ENCODE data around the gene TRPM2.
A peak's percentile ranks its signal among the peaks of the same experiment; 100 is the strongest.
"Not testable (repeated sequence)": the region's sequence is repeated elsewhere in the genome, so short reads cannot be mapped to it uniquely, and the experiment has no call there.

The TRPM2 gene

DNA sequence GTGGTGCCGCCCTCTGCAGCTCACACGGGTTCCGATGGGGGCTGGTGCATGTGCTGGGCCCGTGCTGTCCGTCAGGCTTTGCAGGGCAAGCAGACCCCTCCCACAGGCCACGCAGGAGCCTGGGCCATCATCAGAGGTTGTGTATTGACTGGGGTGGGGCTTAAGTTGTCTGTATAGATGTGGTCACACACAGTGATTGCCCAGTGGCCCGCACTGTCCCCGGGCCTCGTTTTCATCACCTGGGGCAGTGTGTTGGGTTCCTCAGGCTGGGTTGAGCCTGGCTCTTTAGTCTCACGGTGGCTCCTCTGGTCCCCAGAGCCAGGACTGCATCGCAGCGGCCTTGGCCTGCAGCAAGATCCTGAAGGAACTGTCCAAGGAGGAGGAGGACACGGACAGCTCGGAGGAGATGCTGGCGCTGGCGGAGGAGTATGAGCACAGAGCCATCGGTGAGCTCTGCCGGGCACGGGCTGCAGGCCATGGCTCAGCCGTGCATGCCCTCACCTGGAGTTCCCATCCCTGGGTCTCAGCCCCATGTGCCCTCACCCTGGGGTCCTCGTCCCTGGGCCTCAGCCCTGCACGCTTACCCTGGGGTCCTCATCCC lies 44.1 kb downstream of the TRPM2 start:
- DNase-seq (ENCODE audit: low read depth) = no peak

DNA sequence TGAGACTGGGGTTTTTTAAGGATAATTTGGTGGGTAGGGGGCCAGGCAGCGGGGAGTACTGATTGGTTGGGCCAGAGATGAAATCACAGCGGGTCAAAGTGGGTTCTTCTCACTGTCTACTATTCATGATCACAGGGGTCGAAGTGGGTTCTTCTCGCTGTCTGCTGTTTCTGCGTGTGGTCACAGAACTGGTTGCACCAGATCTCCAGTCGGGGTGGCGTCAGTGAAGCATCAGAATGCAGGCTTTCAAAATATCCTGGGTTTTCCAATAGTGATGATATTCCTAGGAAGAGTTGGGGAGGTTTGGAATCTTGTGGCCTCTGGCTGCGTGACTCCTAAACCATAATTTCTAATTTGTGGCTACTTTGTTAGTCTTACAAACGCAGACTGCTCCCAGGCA lies 45.1 kb downstream of the TRPM2 start:
- no peak for DNase-seq (ENCODE audit: low read depth)

DNA sequence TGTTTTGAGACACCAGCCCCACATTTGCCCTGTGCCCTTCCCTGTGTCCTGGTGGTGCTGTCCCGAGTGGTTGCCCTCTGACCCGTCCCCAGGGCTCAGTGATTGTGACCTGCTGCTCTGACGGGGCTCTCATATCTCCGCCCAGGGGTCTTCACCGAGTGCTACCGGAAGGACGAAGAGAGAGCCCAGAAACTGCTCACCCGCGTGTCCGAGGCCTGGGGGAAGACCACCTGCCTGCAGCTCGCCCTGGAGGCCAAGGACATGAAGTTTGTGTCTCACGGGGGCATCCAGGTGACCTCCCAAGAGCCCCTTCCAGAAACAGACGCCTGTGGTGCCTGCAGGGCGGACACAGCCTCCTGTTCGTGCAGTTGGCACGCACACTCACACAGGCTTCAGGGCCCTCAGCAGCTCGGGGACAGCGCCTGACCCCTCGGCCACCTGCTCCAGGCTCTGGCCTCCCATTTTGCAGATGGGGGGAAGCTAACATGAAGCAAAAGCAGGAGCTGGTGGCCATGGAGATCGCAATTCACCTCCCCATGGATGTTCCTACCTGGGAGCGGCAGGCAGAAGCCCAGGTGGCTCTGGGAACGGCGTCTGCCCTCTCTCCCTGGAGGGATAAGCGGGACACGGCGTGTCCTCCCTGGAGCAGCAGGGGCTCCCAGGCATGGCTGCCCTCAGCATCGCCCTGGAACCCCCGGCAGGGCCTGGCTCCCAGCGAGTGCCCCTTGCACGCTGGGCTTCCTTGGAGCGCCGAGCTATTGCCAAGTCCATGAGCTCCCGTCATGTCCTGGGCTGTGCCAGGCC lies 45.9 kb downstream of the TRPM2 start:
- no peak for DNase-seq (ENCODE audit: low read depth)

DNA sequence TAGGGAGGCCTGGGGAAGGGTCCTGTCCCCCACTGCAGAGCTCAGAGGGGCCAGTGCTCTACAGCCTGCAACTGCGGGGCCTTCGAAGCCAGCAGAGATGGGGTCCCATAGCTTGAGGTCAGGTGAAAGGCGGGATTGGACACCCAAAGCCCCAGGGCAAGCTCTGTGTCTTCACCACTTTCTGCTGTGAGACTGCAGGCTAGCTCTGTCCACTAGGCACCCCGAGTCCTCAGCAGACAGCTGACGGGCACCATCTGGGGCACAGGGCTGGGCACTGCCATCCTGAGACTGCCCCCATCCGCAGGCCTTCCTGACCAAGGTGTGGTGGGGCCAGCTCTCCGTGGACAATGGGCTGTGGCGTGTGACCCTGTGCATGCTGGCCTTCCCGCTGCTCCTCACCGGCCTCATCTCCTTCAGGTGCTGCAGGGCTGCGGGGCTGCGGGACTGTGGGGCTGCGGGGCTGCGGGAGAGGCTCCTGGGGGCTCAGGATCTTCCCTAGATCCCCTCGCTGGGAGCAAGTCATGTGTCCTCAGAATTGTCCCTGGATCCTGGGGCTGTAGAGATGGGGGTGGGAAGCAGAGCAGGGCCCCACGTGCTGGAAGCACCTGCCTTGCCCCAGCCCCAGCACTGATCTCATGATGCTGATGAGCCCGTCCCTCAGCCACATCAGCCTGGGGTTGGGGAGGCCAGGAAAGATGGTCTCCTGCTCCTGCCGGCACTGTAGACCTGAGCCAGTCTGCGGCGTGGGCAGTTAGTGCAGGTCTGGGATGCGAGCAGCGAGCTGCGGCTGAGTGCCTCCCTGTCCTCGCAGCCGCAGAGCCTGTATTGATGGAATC lies 46.8 kb downstream of the TRPM2 start:
- no peak for DNase-seq (ENCODE audit: low read depth)

DNA sequence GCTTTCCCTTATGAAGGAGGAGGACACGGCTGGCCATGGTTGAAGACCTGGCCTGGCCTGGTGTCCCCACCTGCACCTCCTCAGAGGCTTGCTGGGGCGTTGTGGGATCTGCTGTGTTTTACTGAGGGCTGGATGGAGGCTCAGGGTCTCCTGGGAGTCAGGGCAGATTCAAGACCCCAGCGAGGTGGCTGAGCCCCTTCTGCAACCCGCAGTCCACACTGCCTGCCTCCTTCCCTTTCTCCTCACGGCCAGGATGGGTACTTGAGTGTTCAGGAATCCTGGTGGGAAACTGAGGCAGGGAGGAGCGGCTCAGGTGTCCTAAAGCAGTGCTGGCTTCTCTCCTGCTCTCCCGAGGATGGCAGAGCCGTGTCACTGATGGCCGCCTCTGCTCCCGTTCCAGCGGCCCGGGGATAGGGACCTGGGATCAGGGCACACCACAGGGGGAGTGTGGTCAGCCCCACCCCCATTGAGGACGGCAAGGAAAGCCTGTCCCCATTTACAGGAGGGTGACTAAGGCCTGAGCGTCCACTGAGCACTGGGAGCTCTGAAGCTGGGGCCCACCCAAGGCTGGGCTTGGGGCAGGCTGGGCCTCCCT lies 47.5 kb downstream of the TRPM2 start:
- no peak for DNase-seq (ENCODE audit: low read depth)

DNA sequence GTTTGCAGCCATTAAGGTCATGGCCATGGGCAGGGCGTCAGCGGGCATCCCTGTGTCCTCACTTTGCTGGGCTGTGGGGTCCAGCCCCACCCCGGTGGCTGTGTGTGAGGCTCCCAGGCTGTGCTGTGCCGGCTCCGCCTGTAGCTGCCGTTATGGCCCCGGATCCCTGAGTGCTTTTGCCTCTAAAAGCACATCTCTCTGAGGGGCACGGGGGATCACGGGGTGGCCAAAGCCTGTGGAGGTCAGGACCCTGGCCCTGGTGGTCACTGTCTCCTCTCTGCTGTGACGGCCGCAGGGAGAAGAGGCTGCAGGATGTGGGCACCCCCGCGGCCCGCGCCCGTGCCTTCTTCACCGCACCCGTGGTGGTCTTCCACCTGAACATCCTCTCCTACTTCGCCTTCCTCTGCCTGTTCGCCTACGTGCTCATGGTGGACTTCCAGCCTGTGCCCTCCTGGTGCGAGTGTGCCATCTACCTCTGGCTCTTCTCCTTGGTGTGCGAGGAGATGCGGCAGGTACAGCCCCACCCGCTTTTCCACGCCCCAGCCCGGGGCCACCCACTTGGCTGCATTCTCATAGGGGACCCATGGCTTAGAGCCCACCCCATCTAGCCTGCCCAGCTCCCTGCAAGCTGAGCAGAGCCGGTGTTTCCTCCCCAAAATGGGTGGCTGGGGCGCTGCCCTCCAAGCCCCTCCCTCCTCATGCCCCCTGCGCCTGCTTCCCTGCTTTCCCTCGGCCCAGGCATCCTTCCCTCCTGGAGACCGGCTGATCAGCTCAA lies 48.2 kb downstream of the TRPM2 start:
- DNase-seq (ENCODE audit: low read depth) = no peak

DNA sequence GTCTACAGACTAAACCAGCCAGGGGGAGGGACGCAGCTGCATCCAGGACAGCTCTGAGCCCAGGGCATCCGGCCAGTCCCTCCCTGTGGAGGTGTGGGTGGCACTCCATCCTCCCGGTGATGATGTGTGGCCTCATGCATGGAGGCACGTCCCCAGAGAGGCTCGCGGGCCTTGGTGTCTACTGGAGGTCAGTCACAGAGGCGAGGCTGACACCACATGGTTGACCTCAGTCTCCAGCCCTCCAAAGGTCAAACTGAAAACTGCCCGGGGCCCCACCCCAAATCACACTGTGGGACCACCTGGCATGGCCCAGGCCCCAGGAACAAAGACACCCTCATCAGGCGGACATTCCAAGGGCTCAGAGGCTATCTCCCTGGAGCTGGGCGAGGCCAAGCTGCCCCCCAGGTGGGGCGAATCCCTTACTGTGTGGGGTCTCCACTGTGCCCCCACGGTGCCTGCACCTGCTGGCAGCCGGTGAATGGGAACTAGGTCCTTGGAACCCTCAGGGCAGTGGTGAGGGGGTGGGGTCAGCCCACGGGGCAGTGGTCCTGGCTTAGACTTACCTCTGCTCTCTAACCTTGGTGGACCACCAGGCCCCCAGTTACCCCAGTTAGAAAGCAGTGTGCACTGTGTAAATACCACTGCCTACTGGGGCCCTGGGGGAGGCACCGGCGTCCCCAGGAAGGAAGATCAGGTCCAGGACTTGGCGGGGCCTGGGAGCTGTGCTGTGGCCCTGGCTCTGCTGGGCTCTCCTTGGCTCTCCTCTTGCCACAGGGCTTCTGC lies 49.1 kb downstream of the TRPM2 start:
- DNase-seq (ENCODE audit: low read depth) = no peak

DNA sequence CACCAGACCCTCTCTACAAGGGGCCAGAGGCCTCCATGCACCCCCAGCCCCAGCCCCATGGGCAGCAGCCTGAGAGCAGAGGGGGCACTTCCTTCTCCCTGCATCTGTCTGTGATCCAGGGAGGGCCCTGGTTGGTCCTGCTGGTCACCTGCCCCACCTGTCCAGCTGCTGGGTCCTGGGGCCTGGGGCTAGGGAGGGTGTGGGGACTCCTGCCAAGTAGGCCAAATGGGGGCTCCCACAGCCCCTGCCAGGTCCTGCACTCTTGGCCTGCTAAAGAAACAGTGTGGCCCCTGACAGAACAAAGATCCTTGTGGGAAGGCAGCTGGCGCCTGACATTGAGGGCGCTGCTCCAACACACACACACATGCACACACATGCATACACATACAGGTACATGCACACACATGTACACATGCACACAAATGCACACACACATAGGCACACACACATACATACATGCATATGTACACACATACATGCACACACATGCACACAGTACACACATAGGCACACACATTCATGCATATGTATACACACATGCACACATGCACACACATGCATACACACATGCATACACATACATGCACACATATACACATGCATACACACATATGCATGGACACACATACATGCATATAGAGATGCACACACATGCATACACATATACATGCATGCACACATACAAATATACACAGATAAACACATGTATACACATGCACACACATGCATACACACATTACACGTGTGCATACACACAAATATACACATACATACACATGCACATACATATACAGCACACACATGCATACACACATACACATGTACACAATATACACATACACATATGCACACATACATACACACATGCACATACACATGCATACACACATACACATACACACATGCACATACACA lies 49.9 kb downstream of the TRPM2 start:
- DNase-seq (ENCODE audit: low read depth) = no peak

DNA sequence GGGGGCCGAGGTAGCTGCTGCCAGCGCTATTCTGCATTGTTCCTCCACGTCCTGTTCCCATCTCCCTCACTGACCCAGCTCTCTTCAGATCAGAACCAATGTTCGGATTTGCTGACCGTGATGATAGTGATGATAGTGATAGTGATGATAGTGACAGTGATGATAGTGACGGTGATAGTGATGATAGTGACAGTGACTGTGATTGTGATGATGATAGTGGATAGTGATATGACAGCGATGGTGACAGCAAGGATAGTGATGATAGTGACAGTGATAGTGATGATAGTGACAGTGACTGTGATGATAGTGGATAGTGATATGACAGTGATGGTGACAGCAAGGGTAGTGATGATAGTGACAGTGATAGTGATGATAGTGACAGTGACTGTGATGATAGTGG lies 51.1 kb downstream of the TRPM2 start:
- not testable (repeated sequence) for DNase-seq (ENCODE audit: low read depth)

DNA sequence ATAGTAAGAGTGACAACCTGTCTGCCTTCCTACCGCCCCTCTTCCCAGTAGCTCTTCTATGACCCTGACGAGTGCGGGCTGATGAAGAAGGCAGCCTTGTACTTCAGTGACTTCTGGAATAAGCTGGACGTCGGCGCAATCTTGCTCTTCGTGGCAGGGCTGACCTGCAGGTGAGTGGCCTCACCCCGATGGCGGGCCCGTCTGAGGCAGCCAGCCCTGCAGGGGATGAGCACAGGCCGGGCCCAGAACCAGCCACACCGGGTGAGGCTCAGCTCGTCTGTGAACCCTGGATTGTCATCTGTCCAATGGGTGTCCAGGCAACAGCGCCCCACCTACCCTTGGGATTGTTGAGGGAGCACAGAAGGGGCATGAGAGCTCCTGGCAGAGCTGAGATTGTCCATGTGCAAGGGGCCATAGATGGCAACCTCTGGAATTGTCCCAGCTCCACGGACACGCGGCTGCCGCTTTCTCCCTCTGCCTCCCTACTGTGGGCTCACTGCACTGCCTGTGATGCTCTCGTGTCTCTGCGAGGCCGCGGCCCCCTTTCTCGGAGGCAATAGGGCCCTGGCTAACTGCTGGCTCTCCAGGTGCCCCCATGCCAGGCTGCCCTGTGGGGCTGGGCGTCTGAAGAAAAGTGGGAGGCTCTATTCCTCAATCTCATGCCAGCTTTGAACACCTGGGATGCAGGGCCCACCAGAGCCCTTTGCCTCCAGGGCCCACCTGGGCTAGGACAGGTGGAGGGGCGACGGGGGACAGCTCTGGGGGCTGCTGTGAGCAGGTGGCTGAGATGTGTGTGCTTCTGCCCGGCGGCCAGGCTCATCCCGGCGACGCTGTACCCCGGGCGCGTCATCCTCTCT lies 51.9 kb downstream of the TRPM2 start:
- no peak for DNase-seq (ENCODE audit: low read depth)

DNA sequence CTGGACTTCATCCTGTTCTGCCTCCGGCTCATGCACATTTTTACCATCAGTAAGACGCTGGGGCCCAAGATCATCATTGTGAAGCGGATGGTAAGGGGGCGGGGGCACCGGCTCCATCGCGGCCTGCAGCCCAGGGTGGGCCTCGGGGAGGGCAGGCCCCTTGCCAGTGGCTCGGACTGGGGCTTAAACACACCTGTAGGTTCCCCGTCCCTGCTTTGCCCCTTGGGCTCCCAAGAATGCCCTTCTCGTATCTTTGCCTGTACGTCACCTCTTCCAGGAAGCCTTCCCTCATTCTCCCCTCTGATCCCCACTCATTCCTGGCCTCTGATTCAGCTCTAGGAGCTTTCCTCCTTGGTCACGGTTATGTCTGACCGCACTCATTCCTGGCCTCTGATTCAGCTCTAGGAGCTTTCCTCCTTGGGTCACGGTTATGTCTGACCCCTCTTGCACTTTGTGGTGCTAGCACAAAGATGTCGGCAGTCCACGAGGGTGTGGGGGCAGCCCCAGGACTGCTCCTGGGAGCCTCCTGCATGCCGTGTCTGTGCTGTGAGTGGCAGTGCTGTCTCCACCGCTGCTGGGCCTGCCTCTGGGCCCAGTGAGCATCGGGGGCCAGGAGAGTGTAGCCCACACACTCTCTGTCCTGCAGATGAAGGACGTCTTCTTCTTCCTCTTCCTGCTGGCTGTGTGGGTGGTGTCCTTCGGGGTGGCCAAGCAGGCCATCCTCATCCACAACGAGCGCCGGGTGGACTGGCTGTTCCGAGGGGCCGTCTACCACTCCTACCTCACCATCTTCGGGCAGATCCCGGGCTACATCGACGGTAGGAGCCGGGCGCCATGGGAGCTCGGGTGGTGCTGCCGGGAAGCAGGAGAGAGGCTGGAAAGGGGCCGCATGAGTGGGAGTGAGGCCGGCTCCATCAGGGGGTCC lies 52.8 kb downstream of the TRPM2 start:
- no peak for DNase-seq (ENCODE audit: low read depth)

DNA sequence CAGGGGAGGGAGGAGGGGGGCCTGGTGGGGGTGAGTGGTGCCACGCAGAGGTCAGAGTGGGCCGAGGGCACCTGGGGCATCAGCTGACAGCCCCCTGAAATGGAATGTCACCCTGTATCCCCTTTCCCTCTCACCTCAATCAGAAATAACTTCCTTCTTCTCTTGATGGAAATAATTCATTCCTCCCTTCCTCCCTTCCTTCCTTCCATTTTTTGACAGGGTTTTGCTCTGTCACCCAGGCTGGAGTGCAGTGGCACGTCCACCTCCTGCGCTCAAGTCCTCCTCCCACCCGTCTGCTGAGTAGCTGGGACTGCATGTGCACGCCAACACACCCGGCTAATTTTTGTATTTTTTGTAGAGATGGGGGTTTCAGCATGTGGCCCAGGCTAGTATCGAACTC lies 53.5 kb downstream of the TRPM2 start:
- DNase-seq (ENCODE audit: low read depth) = no peak

DNA sequence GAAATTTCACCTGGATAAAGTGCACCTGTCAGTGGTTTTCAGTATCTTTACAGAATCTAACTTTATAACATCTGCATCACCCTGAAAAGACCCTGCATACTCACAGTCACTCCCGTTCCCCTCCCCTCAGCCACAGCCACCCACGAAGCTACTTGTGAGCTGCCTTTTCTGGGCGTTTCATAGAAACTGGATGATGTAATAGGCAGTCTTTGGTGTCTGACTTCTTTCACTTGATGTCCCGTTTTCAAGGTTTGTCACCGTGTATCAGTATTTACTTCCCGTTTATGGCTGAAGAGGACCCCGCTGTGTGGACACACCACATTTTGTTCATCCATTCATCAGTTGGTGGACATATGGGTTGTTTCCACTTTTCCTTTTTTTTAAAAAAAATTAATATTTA lies 54.1 kb downstream of the TRPM2 start:
- DNase-seq (ENCODE audit: low read depth) = peak; percentile 34

DNA sequence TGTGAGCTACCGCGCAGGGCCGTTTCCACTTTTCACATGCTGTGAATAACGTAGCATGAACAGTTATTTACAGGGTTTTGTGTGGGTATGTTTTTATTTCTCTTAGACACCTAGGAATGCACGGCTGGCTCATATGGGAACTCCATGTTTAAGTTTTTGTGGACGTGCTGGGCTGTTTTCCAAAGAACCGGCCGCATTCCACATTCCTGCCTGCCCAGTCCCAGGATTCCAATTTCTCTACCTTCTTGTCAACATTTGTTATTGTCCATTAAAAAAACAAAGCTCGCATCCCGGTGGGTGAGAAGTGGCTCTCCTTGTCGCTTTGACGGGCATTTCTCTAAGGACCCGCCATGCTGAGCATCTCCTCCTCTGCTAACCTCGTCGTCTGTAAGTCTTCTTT lies 54.8 kb downstream of the TRPM2 start:
- DNase-seq (ENCODE audit: low read depth) = no peak

DNA sequence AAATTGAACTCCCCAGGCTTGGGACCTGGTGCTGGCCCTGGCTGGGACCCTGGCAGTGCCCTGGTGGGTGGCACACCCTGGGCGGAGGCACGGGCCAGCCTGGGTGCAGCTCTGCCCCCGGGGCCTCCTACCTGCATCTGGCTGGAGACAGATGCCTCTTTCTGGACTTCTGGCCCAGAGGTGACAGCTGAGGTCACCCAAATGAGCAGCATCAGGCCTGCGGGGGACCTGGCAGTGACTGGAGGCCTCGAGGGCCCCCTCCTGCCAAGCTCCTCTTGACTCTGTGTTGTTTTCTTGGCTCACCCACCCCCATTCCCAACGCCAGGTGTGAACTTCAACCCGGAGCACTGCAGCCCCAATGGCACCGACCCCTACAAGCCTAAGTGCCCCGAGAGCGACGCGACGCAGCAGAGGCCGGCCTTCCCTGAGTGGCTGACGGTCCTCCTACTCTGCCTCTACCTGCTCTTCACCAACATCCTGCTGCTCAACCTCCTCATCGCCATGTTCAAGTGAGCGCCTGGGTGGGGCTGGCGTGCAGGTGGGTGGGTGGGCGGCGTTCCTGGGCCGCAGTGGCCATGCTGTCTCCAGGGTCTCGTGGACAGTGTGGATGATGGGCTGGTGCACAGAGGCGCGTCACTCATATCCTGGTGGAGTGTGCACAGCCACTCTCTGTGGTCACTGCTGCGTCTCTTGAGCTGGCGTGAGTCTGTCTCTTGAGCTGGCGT lies 60.3 kb downstream of the TRPM2 start:
- no peak for DNase-seq (ENCODE audit: low read depth)

DNA sequence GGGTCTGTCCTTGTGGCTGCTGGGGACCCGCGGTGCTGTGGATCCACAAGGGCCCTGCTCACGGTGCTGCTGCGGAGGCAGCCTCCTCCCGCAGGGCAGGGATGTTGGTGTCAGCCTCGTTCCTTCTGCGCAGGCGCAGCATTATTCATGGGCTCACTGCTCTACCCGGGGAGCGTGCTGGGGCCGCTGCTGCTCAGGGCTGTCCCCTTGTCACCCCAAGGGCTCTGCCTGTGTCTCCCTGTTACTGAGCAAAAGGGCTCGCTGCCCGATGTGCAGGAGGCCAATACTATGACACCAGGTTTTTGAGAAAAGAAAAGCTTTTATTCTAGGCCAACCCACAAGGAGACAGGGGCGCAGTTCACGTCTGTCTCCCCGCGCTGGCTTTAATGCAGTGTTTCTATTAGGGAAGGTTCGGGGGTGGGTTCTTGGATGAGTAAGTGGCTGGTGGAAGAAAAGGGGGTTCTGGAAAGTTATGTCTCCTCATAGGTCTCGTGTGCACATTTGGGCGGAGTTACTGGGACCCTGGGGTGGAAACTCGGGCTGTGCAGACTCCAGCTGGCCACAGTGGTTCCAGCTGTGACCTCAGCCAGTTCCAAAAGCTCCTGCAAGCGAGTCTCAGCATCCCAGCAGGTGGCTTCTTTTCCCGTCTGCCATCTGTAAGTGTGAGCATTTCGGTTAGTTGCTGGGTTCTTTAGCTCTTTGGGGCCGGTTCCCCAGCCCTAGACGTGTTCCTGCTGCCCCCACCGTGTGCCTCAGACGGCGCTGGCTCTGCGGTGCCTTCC lies 61.1 kb downstream of the TRPM2 start:
- no peak for DNase-seq (ENCODE audit: low read depth)

All from activated T-cell treated with anti-CD3 and anti-CD28 coated beads for 24 hours (primary cell).